A549 (cell line): ENCODE results near the gene SEC14L5. TPM values are rescaled to one million over a fixed set of nuclear protein-coding genes. Genes with fewer than 3 reads are reported as not detected.

ENCODE experiments used
- ATAC-seq, 2 experiments: fragments of 200-7000 bp in 1 of 2; fragments of >200 bp in 1 of 2; cut with Nextera tagmentation in 1 of 2; cut with Tn5 transposase in 1 of 2; 3 replicates each; pipeline versions ENCODE4 v1.8.0 to v1.9.1; 2018 to 2020; ENCODE audit warnings: mild to moderate bottlenecking in 1 of 2, moderate library complexity in 1 of 2
- CTCF ChIA-PET: fragments of 300-600 bp; sonication (Branson Sonifier 250); formaldehyde crosslinking; extraction: SDS; loops from one replicate; lab custom pipeline; 2021; ENCODE audit warnings: antibody characterized with exemption, inconsistent platforms; lab: Yijun Ruan, JAX
- POLR2A ChIA-PET: fragments of 350-600 bp; formaldehyde crosslinking; extraction: SDS; loops from one replicate; lab custom pipeline; 2021; ENCODE audit warnings: antibody characterized with exemption, inconsistent platforms; lab: Yijun Ruan, JAX
- DNase-seq, 2 experiments: peaks; one replicate each; pipeline versions ENCODE4 v3.0.0 to v3.0.0-alpha.2; 2011 to 2016; ENCODE audit warnings: low read depth in 1 of 2, low spot score in 1 of 2
- FAIRE-seq: peaks from 2 replicates; lab custom pipeline; 2011; peaks lifted over from hg19 to GRCh38; lab: Jason Lieb, UNC
- H3K27ac ChIP-seq, 2 experiments: fragments of >200 bp; sonication (Bioruptor Twin); formaldehyde crosslinking; 3 replicates each; pipeline ENCODE4 v1.5.1; 2016 to 2017
- H3K4me1 ChIP-seq: fragments of >200 bp; sonication (Bioruptor Twin); formaldehyde crosslinking; 3 replicates; pipeline ENCODE4 v1.6.1; 2016
- H3K4me2 ChIP-seq: fragments of >200 bp; sonication (Bioruptor Twin); formaldehyde crosslinking; 3 replicates; pipeline ENCODE4 v1.6.1; 2016
- H3K4me3 ChIP-seq: fragments of >200 bp; sonication (Bioruptor Twin); formaldehyde crosslinking; 3 replicates; pipeline ENCODE4 v1.5.1; 2016
- H3K9me3 ChIP-seq: fragments of >200 bp; sonication (Bioruptor Twin); formaldehyde crosslinking; 3 replicates; pipeline ENCODE4 v1.6.1; 2016
- CBX2 ChIP-seq: fragments of 200-600 bp; sonication (generic); IDR thresholded peaks from 2 replicates; pipeline ENCODE4 v1.6.1; 2016; ENCODE audit warnings: low read depth, mild to moderate bottlenecking, borderline replicate concordance
- CEBPB ChIP-seq, 2 experiments: fragments of >200 bp in 1 of 2; sonication (Bioruptor Twin) in 1 of 2; formaldehyde crosslinking in 1 of 2; IDR thresholded peaks; 2 replicates each; pipeline ENCODE4 v1.6.1; 2012 to 2016
- CHD2 ChIP-seq: fragments of 150-350 bp; IDR thresholded peaks from 2 replicates; pipeline ENCODE4 v1.6.1; 2014; ENCODE audit warnings: low read length; ENCODE audit not compliant: partially characterized antibody
- ELK1 ChIP-seq: fragments of 150-350 bp; IDR thresholded peaks from 2 replicates; pipeline ENCODE4 v1.6.1; 2014; ENCODE audit warnings: low read depth, mild to moderate bottlenecking, low read length
- FOSL2 ChIP-seq, 2 experiments: fragments of 450-650 bp in 1 of 2; fragments of >200 bp in 1 of 2; sonication (Bioruptor Twin) in 1 of 2; formaldehyde crosslinking; IDR thresholded peaks; 2 replicates each; pipeline versions ENCODE4 v1.5.0 to v1.6.1; 2016 to 2020; ENCODE audit warnings: mild to moderate bottlenecking in 1 of 2, moderate library complexity in 1 of 2
- HES2 ChIP-seq: fragments of >200 bp; sonication (Bioruptor Twin); formaldehyde crosslinking; IDR thresholded peaks from 2 replicates; pipeline ENCODE4 v1.6.1; 2016
- HEYL ChIP-seq: fragments of 250-450 bp; sonication (Bioruptor Pico); IDR thresholded peaks from 2 replicates; pipeline ENCODE4 v1.8.0; 2021; ENCODE audit warnings: mild to moderate bottlenecking, moderate library complexity
- HMGXB4 ChIP-seq: fragments of 250-450 bp; sonication (Bioruptor Pico); IDR thresholded peaks from 2 replicates; pipeline ENCODE4 v1.5.0; 2021; ENCODE audit warnings: mild to moderate bottlenecking, moderate library complexity, borderline replicate concordance
- HOXA7 ChIP-seq: fragments of 250-450 bp; sonication (Bioruptor Pico); IDR thresholded peaks from 2 replicates; pipeline ENCODE4 v1.5.0; 2020; ENCODE audit warnings: mild to moderate bottlenecking, moderate library complexity
- HOXB13 ChIP-seq: fragments of 250-450 bp; sonication (Bioruptor Pico); IDR thresholded peaks from 2 replicates; pipeline ENCODE4 v1.5.0; 2020; ENCODE audit warnings: low read depth, mild to moderate bottlenecking, moderate library complexity
- KDM5A ChIP-seq: fragments of 200-600 bp; sonication (generic); IDR thresholded peaks from 2 replicates; pipeline ENCODE4 v1.6.1; 2016; ENCODE audit warnings: antibody characterized with exemption, mild to moderate bottlenecking
- MAX ChIP-seq: IDR thresholded peaks from 2 replicates; pipeline ENCODE4 v1.6.1; 2012
- MAZ ChIP-seq: fragments of 150-350 bp; IDR thresholded peaks from 2 replicates; pipeline ENCODE4 v1.6.1; 2014; ENCODE audit warnings: antibody characterized with exemption, low read depth, low read length, borderline replicate concordance
- NFE2L2 ChIP-seq: fragments of 150-350 bp; conservative IDR thresholded peaks from 2 replicates; pipeline ENCODE4 v1.6.1; 2014; ENCODE audit warnings: low read length
- NPAS2 ChIP-seq: fragments of 250-450 bp; sonication (Bioruptor Pico); IDR thresholded peaks from 2 replicates; pipeline ENCODE4 v1.8.0; 2022; ENCODE audit warnings: mild to moderate bottlenecking, moderate library complexity, borderline replicate concordance
- NR3C1 ChIP-seq: fragments of >200 bp; sonication (Bioruptor Twin); formaldehyde crosslinking; IDR thresholded peaks from 3 replicates; pipeline ENCODE4 v1.6.1; 2017
- PBX3 ChIP-seq: IDR thresholded peaks from 2 replicates; pipeline ENCODE4 v1.6.1; 2012
- POLR2A ChIP-seq: IDR thresholded peaks from 2 replicates; pipeline ENCODE4 v1.6.1; 2012; ENCODE audit warnings: mild to moderate bottlenecking, low read length
- REST ChIP-seq: fragments of 200-600 bp; sonication (generic); IDR thresholded peaks from 2 replicates; pipeline ENCODE4 v1.6.1; 2016; ENCODE audit warnings: antibody characterized with exemption, mild to moderate bottlenecking, moderate library complexity
- RFX5 ChIP-seq: fragments of 450-650 bp; IDR thresholded peaks from 2 replicates; pipeline ENCODE4 v1.7.1; 2014; ENCODE audit warnings: antibody characterized with exemption, mild to moderate bottlenecking, moderate library complexity
- RNF2 ChIP-seq: fragments of 200-600 bp; sonication (generic); IDR thresholded peaks from 2 replicates; pipeline ENCODE4 v1.6.1; 2016; ENCODE audit warnings: low read depth, mild to moderate bottlenecking, antibody characterized with exemption, moderate library complexity, borderline replicate concordance
- SREBF2 ChIP-seq: fragments of 450-650 bp; IDR thresholded peaks from 2 replicates; pipeline ENCODE4 v1.6.1; 2014; ENCODE audit warnings: mild to moderate bottlenecking, moderate library complexity
- TP53 ChIP-seq: fragments of 250-450 bp; sonication (Bioruptor Pico); IDR thresholded peaks from 2 replicates; pipeline ENCODE4 v1.5.0; 2021; ENCODE audit warnings: mild to moderate bottlenecking, moderate library complexity
- ZC3H11A ChIP-seq: fragments of 450-650 bp; IDR thresholded peaks from 2 replicates; pipeline ENCODE4 v1.6.1; 2014; ENCODE audit warnings: antibody characterized with exemption, mild to moderate bottlenecking
- ZFP36 ChIP-seq: fragments of 450-650 bp; IDR thresholded peaks from 2 replicates; pipeline ENCODE4 v1.6.1; 2014; ENCODE audit warnings: borderline replicate concordance; ENCODE audit not compliant: partially characterized antibody
- WGBS: methylation state at CpG from one replicate; pipeline ENCODE4 v1.1.6; 2017; ENCODE audit errors: missing lambda C conversion rate; 5-methylcytosine and 5-hydroxymethylcytosine counted together
- polyA plus RNA-seq, 4 experiments: library from polyadenylated mRNA; depleted of rRNA in 3 of 4; stranded (reverse); fragments of >200 nt; fragmentation: RNase III in 1 of 4; extraction: RNeasy Plus Mini Kit Qiagen cat#74134 plus additional on column Dnase treatment in 1 of 4; gene quantifications; 2 replicates in 3 of 4; 3 replicates in 1 of 4; pipeline ENCODE4 v1.2.3, GENCODE V29; 2011 to 2017

The SEC14L5 gene
- polyA plus RNA-seq, 2 of the 4 experiments (the other 2 are of a cell fraction): 0.03 to 0.05 TPM

GRCh38 chr16:5064915-5065314 lies 106.8 kb downstream of the SEC14L5 start:
- TF ChIP-seq POLR2A (no peak), RNF2 (no peak), HEYL (CRISPR knock-in tag) (no peak), PBX3 (no peak), CBX2 (no peak), RFX5 (no peak), NFE2L2 (no peak), NR3C1 (no peak), HES2 (no peak), HOXB13 (CRISPR knock-in tag) (no peak), HMGXB4 (CRISPR knock-in tag) (no peak), MAZ (no peak), HOXA7 (CRISPR knock-in tag) (no peak), CHD2 (no peak), ZC3H11A (no peak), TP53 (CRISPR knock-in tag) (no peak), CEBPB (IDR thresholded peaks at IDR 0.05) (no peak), ELK1 (no peak), ZFP36 (no peak)
- ChIA-PET POLR2A (interaction anchor here (0.5 kb wide), 1 partner anchor 449 kb away, joined by 3 read pairs; no protein-coding TSS in a partner anchor), CTCF (interaction anchor here (0.8 to 1.9 kb wide), 3 partner anchors 12 to 515 kb away, joined by 3 to 6 read pairs (median 3); no protein-coding TSS in a partner anchor)
- Histone ChIP-seq H3K27ac (no peak overlapping the region), H3K9me3 (no peaks in the 10 kb centered on the region), H3K4me1 (peaks cover 6% of the 10 kb centered on the region; the same call in 1 of the 3 replicates), H3K4me3 (no peak overlapping the region), H3K4me2 (no peak overlapping the region)
- FAIRE-seq: no peak
- ATAC-seq: no peak; a peak in 1 of 6 replicates
- WGBS: 40% methylated on average over 7 of the region's 7 CpGs
- no peak for DNase-seq

- no peak for DNase-seq
- peaks cover 6% of the 10 kb centered on the region; the same call in 1 of the 3 replicates for H3K4me1 ChIP-seq
- 29% methylated on average over 8 of the region's 8 CpGs for WGBS
- H3K9me3 ChIP-seq: no peaks in the 10 kb centered on the region
- no peak overlapping the region for H3K4me2 ChIP-seq
- peak in 1 of 2 experiments; percentile 17; a peak in 3 of 6 replicates for ATAC-seq
- no peak overlapping the region for H3K27ac ChIP-seq
- FAIRE-seq: no peak
- H3K4me3 ChIP-seq: no peak overlapping the region
- TF ChIP-seq CEBPB (IDR thresholded peaks at IDR 0.05) (peak; percentile 30 to 75; a peak in 2 of 4 replicates), FOSL2 (IDR thresholded peaks at IDR 0.05) (no peak), FOSL2 (CRISPR knock-in tag; IDR thresholded peaks at IDR 0.05) (no peak), MAX (no peak), CBX2 (no peak), REST (no peak), KDM5A (no peak), SREBF2 (no peak), NPAS2 (CRISPR knock-in tag) (no peak)
- CTCF ChIA-PET: no interaction called here
- POLR2A ChIA-PET: no interaction called here
Observed at GRCh38 chr16:5065326-5065725, 107.2 kb downstream of the SEC14L5 start.
